Adrenal gland (tissue), 5 donors: ENCODE data around the gene RTP5.

ENCODE experiments used
- POLR2A ChIP-seq, 2 donors: fragments of 450-650 bp; IDR thresholded peaks; one replicate each; pipeline ENCODE4 v1.6.1; 2017; ENCODE audit warnings: antibody characterized with exemption in 2 of 2, mild to moderate bottlenecking in 2 of 2, moderate library complexity in 1 of 2
- TF ChIP-seq, protein P1 (sequence below), 6 experiments: fragments of 450-650 bp in 4 of 6; fragments of 200-600 bp in 2 of 6; sonication (generic) in 1 of 6; IDR thresholded peaks; 1 replicate in 5 of 6; 2 replicates in 1 of 6; pipeline versions ENCODE4 v1.5.1 to v1.8.0; 2016 to 2021; ENCODE audit warnings: antibody characterized with exemption in 6 of 6, mild to moderate bottlenecking in 2 of 6, moderate library complexity in 1 of 6
- donor health status: DM: no; HTN: no; CAD: no.

DNA sequence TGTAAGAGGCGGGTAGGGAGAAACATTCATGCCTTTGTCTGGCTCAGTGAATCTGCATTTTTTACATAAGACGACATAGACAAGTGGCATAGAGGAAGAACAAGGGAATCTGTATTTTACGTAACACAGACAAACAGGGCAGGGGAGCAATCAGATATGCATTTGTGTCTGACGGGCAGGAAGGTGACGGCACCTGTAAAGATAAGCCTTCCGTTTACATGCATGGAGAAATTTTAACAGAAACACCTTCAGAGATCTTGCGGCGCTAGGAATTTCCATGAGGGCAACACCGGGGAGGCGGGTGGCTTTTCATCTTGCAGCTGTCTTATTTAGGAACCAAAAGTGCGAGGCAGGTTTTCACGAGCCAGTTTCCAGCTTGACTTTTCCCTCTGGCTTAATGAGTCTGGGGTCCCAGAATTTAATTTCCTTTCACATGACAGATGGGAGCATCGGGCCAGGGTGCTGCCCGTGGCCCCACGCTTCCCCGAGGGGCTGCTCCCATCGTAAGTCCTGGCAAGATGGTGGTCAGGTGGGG lies 42.6 kb downstream of the RTP5 start:
- TF ChIP-seq POLR2A (IDR thresholded peaks at IDR 0.05): no peak
- TF ChIP-seq, protein P1, sequence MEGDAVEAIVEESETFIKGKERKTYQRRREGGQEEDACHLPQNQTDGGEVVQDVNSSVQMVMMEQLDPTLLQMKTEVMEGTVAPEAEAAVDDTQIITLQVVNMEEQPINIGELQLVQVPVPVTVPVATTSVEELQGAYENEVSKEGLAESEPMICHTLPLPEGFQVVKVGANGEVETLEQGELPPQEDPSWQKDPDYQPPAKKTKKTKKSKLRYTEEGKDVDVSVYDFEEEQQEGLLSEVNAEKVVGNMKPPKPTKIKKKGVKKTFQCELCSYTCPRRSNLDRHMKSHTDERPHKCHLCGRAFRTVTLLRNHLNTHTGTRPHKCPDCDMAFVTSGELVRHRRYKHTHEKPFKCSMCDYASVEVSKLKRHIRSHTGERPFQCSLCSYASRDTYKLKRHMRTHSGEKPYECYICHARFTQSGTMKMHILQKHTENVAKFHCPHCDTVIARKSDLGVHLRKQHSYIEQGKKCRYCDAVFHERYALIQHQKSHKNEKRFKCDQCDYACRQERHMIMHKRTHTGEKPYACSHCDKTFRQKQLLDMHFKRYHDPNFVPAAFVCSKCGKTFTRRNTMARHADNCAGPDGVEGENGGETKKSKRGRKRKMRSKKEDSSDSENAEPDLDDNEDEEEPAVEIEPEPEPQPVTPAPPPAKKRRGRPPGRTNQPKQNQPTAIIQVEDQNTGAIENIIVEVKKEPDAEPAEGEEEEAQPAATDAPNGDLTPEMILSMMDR (IDR thresholded peaks at IDR 0.05): no peak
